GM12878 (cell line): ENCODE measurements around the gene P3R3URF.

Experiments
- ASH2L ChIP-seq: fragments of 300-600, 200-600 bp; sonication (generic); IDR thresholded peaks from 2 replicates; pipeline ENCODE4 v1.6.1; 2017; ENCODE audit warnings: low read depth, mild to moderate bottlenecking, borderline replicate concordance
- BCL11A ChIP-seq: IDR thresholded peaks from 2 replicates; pipeline ENCODE4 v1.6.1; 2011; ENCODE audit warnings: low read depth, low read length
- BHLHE40 ChIP-seq, 2 experiments: fragments of 450-650 bp in 1 of 2; IDR thresholded peaks; 2 replicates each; pipeline ENCODE4 v1.6.1; 2011 to 2017; ENCODE audit warnings: low read depth in 2 of 2, borderline replicate concordance in 1 of 2, improper control_type of control experiment in 1 of 2, low read length in 1 of 2, mild to moderate bottlenecking in 1 of 2
- EP300 ChIP-seq, 2 experiments: fragments of 150-350 bp in 1 of 2; IDR thresholded peaks; 2 replicates each; pipeline ENCODE4 v1.6.1; 2011 to 2012; ENCODE audit warnings: low read depth in 2 of 2, low read length in 2 of 2, borderline replicate concordance in 1 of 2, improper control_type of control experiment in 1 of 2, inconsistent platforms in 1 of 2; ENCODE audit not compliant: control insufficient read depth in 1 of 2
- EZH2 ChIP-seq: IDR thresholded peaks from 2 replicates; pipeline ENCODE4 v1.6.1; 2012; ENCODE audit warnings: low read depth, mild to moderate bottlenecking, control low read depth, inconsistent platforms, low read length, borderline replicate concordance; ENCODE audit not compliant: control insufficient read depth
- FOXM1 ChIP-seq: IDR thresholded peaks from 2 replicates; pipeline ENCODE4 v1.6.1; 2012; ENCODE audit warnings: low read depth, mild to moderate bottlenecking, inconsistent platforms, low read length, moderate library complexity
- GABPA ChIP-seq: IDR thresholded peaks from 2 replicates; pipeline ENCODE4 v1.6.1; 2014; ENCODE audit warnings: antibody characterized with exemption, low read depth, mild to moderate bottlenecking, inconsistent platforms
- NFXL1 ChIP-seq: fragments of 450-650 bp; IDR thresholded peaks from 2 replicates; pipeline ENCODE4 v1.6.1; 2017; ENCODE audit warnings: antibody characterized with exemption, mild to moderate bottlenecking, borderline replicate concordance
- POLR2AphosphoS2 ChIP-seq: IDR thresholded peaks from 2 replicates; pipeline ENCODE4 v1.6.1; 2011; ENCODE audit warnings: low read depth, mild to moderate bottlenecking, low read length, improper control_type of control experiment, moderate library complexity
- SREBF2 ChIP-seq: IDR thresholded peaks from 2 replicates; pipeline ENCODE4 v1.6.1; 2012; ENCODE audit warnings: mild to moderate bottlenecking, low read length
- TF ChIP-seq, protein P1 (sequence below): fragments of 450-650 bp; IDR thresholded peaks from 2 replicates; pipeline ENCODE4 v1.6.1; 2018; ENCODE audit warnings: mild to moderate bottlenecking, low read depth, moderate library complexity; ENCODE audit not compliant: partially characterized antibody

- no peak for TF ChIP-seq SREBF2
- no peak for TF ChIP-seq EP300 (IDR thresholded peaks at IDR 0.05; ENCODE audit: borderline replicate concordance in 1 of 2, control insufficient read depth in 1 of 2, low read depth in 2 of 2, low read length in 2 of 2)
- TF ChIP-seq, protein P1, sequence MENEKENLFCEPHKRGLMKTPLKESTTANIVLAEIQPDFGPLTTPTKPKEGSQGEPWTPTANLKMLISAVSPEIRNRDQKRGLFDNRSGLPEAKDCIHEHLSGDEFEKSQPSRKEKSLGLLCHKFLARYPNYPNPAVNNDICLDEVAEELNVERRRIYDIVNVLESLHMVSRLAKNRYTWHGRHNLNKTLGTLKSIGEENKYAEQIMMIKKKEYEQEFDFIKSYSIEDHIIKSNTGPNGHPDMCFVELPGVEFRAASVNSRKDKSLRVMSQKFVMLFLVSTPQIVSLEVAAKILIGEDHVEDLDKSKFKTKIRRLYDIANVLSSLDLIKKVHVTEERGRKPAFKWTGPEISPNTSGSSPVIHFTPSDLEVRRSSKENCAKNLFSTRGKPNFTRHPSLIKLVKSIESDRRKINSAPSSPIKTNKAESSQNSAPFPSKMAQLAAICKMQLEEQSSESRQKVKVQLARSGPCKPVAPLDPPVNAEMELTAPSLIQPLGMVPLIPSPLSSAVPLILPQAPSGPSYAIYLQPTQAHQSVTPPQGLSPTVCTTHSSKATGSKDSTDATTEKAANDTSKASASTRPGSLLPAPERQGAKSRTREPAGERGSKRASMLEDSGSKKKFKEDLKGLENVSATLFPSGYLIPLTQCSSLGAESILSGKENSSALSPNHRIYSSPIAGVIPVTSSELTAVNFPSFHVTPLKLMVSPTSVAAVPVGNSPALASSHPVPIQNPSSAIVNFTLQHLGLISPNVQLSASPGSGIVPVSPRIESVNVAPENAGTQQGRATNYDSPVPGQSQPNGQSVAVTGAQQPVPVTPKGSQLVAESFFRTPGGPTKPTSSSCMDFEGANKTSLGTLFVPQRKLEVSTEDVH: no peak
- TF ChIP-seq POLR2AphosphoS2: no peak
- no peak for TF ChIP-seq FOXM1
- no peak for TF ChIP-seq BHLHE40 (IDR thresholded peaks at IDR 0.05; ENCODE audit: borderline replicate concordance in 1 of 2, low read depth in 2 of 2, low read length in 1 of 2)
- no peak for TF ChIP-seq EZH2
- TF ChIP-seq BCL11A: no peak
- no peak for TF ChIP-seq NFXL1
- no peak for TF ChIP-seq GABPA
- TF ChIP-seq ASH2L: no peak
Measured at GRCh38 chr1:46218443-46218842, 42.2 kb upstream of the P3R3URF start.
